ENCODE data around the gene DNAJC16.
A peak's percentile ranks its signal among the peaks of the same experiment; 100 is the strongest.
"Not testable (repeated sequence)": the region's sequence is repeated elsewhere in the genome, so short reads cannot be mapped to it uniquely, and the experiment has no call there.

The DNAJC16 gene

DNA sequence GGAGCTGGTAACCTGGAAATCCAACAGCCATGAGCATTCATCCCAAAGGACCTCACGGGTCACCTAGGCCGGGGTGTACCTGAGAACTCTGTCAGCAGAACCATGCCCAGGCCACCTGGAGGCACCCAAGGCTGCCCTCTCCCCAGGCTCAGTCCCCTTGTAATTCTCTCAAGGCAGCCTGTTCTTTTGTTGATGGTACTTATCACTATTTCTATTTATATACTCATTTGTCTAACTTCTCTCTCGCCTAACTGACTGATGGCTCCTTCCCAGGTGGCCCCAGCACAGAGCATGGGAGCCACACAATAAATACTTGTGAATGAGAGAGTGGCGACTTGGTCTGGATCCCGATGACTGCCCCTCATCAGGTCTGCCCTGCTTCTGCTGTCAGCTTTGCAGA is 19.4 kb upstream of the DNAJC16 start:
- no peak for DNase-seq (ENCODE audit: low read depth in 2 of 2)

DNA sequence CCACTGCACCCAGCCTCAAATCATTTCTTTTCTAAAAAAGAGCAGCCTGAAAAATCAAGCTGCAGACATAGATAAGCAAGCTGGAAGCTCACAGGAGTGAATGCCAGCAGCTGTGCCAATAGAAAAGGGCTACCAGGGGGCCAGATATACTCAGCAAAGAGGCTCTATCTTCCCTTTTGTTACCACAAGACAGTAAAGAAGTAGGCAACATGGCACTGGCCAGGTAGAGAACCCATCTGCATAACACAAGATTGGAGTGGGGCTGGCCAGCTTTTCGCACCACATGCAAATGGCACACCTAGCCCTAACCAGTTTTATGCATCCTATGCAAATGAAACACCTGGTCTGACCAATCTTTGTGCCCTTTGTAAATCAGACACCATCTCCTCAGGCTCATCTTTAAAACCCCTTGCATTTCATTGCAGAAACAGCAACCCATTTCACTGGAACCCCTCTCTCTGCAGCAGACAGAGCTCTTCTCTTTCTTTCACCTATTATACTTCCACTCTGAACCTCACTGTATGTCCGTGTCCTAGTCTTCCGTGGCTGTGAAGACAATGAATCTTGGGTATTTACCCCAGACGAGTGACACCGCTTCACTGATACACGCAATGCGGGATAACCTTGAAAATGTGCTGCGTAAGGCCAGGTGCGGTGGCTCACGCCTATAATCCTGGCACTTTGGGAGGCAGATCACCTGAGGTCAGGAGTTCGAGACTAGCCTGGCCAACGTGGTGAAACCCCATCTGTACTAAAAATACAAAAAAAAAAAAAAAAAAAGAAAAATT is 17.8 kb upstream of the DNAJC16 start:
- DNase-seq (ENCODE audit: low read depth in 2 of 2), result no peak

DNA sequence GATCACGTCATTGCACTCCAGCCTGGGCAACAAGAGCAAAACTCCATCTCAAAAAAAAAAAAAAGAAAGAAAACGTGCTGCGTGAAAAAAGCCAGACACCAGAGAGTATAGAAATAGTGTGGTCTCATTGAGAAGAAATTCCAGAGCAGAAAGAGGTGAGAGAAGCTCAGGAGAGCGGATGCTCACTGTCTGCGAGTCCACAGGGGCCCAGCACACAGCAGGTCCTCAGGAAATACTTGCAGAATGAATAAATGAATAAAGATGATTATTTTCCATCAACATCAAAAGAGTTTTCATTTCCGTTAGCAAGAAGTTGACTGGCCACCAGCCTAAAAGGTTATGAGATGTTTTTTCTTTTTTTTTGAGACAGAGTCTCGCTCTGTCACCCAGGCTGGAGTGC is 17.1 kb upstream of the DNAJC16 start:
- DNase-seq (ENCODE audit: low read depth in 2 of 2), result no peak

DNA sequence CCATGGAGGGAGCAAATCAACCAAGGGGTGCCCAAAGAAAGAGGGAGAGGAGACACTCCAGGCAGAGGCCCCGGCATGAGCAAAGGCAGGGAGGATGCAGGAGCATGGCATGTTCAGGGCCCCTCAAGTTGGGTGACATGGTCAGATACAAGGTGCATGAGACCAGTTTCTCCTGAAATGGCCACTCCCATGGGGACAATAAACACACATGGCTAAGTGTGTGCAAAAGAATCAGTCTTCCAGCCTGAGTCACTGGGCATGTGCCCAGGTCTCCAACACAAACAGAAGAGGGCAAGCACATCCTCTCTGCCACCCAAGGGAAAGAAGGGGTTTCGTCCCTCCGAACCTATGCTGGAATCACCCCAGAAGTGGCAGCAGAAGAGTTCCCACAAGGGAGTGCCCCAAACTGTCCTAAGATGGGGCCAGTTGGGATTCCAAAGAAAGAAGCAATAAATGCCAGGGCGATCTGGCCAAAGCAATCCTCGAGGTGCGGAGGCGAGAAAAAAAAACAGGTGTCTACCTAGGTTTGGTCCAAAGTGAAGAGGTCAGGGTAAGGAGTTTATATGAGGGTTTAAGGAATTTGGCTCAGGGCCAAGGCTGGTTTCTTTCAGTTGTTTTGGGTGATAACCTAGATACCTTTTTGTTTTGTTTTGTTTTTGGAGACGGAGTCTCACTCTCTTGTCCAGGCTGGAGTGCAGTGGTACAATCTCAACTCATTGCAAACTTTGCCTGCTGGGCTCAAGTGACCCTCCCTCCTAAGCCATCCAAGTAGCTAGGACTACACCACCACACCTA is 15.8 kb upstream of the DNAJC16 start:
- DNase-seq (ENCODE audit: low read depth in 2 of 2), result no peak

DNA sequence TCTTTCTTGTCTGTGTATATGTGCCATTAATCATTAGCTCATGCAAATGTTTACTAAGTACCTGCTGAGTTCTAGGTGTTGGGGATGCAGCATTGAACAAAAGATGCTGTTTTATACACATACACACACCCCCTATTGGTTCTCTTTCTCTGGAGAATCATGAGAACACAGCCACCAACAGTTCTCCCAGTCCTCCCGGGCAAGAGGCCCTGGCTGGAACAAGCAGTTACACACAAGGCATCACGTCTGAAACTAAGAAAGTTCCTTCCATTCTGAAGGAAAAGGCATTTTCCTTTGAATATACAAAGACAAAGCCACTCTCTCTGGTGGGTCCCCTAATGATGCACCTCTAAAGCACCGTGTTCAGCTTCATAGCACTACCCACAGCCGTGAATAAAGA is 13.5 kb upstream of the DNAJC16 start:
- no peak for DNase-seq (ENCODE audit: low read depth in 2 of 2)

DNA sequence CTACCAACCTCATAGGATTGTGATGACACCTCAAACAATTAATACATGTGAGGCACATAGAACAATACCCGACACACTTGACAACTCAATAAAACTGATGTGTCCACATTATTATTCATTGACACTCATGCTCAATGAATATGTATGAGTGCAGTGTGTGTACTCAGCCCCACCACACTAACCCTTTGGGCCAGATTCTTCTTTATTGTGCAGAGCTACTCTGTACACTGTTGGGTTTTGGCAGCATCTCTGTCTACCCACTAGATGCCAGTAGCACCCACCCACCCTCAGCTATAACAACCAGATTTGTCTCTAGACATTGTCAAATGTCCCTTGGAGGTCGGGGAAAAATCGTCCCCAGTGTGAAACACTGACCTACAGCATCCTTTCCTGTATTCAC is 12.7 kb upstream of the DNAJC16 start:
- no peak for DNase-seq (ENCODE audit: low read depth in 2 of 2)

DNA sequence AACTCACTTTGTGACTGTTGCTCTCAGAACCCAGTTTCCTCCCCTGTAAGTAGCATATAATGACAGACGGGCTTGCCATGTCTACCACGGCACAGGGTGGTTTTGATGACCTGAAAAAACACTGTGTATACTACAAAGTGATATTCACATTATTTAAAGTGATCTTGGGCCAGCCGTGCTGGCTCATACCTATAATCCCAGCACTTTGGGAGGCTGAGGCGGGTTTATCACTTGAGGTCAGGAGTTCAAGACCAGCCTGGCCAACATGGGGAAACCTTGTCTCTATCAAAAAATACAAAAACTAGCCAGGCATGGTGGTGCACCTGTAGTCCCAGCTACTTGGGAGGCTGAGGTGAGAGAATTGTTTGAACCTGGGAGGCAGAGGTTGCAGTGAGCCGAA is 12.1 kb upstream of the DNAJC16 start:
- DNase-seq (ENCODE audit: low read depth in 2 of 2), result not testable (repeated sequence)

DNA sequence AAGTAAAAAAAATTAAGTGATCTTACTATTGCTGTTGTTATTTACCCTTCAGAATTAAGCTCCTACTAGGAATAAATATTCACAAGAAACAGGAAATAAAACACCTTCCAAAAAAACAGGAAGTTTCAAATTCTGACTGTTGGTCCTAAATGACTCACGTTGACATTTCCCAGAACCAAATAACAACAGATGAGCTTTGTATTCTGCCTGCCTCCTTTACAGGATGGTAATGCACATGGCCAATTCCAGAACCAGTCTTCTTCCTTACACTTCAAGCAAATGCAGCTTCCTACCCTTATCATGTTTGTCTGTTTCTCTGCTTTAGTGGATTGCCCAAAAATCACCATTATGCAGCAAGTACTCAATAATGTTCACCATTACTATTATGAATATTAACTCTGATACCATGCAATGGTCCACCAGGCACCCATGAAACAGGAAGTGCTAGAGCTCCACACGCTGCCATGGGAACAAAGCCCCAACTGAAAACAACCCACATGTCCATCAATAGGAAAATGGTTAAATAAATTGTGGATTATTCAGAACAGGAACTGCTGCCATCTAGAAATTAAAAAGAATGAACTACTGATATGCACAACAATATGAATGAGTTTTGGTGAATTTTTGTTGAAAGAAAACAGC is 11.5 kb upstream of the DNAJC16 start:
- DNase-seq (ENCODE audit: low read depth in 2 of 2), result no peak

DNA sequence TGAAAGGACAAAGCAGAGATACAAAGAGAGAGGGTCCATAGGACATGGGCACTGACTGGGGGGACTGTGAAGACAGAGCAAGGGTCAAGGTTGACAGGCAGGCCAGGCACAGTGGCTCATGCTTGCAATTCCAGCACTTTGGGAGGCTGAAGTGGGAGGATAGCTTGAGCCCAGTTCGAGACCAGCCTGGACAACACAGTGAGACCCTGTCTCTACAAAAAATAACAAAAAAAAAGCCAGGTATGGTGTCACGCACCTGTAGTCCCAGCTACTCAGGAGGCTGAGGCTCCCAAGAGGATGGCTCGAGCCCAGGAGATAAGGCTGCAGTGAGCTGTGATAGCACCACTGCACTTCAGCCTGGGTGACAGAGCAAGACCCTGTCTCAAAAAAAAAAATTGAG is 7.0 kb upstream of the DNAJC16 start:
- no peak for DNase-seq (ENCODE audit: low read depth in 2 of 2)

DNA sequence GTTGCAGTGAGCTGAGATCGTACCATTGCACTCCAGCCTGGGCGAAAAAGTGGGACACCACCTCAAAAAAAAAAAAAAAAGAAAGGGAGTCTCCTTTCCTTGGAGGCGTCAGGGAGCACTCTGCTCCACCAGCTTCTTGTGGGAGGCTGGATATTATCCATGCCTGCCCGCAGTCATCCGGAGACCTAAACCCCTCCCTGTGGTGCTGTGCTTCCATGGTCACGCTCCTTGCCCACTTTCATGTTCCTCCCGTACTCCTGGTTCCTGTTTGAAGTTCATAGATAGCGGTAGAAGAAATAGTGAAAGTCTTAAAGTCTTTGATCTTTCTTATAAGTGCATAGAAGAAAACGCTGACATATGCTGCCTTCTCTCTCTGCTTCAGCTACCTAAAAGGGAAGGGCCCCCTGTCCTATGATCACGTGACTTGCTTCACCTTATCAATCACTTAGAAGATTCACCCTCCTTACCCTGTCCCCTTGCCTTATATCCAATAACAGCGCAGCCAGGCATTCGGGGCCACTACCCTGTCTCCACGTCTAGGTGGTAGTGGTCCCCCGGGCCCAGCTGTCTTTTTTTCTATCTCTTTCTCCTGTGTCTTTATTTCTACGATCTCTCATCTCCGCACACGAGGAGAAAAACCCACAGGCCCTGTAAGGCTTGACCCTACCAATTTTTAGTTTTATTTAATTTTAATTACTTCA is 5.3 kb upstream of the DNAJC16 start:
- not testable (repeated sequence) for DNase-seq (ENCODE audit: low read depth in 2 of 2)

DNA sequence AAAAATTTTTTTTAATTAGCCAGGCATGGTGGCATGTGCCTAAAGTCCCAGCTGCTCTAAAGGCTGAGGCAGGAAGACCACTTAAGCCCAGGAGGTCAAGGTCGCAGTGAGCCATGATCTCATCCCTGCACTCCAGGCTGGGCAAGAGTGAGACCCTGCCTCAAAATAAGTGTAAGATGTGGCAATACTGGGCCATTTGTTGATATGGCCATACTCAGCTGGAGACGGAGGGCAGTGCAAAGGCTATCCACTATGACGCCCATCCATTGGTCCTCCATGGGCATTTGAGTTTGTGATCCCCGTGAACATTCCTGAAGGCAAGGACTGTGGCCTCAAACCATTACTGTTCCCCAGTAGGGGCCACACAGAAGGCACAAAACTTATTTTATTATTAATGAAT is 4.1 kb upstream of the DNAJC16 start:
- DNase-seq (ENCODE audit: low read depth in 2 of 2), result no peak

DNA sequence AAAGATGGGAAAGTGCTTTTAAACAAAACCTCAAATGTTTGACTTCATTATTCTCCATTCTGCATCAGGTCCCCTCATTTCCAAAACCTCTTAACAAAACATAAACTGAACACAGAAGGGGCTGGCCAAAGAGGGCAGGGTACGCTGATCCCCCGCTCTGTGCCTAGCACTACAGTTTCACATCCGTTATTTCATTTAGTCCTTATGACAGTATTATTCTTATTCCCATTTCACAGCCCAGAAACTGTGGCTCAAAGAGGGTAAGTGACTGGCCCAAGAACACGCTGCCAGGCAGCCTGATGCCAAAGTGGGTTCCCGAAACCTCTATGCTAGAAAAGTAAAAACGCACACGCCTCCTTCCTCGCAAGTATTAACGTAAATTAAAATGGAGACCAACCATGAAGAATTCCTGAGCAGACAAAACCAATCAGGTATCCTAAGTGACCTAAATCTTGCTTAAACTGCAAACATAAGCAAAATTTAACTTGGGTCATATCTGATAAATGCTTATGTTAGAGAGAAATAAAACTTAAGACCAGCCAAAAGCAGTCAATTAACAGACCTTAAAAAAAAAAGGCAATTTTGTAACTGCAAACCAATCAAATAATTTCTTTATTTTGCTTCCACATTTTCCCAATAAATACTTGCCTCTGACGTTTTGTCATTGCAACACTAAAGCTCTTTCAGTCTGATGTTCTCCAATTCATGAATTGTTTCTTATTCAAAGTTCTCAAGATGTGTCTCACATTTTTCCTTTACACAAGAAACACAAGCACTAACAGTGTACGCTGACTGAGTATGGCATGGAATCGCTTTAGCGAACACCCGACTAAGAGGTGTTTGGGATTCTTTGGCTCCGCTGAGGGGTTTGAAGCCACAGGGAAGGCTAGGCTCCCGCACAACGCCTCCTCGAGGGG is 3.3 kb upstream of the DNAJC16 start:
- DNase-seq (ENCODE audit: low read depth in 2 of 2), result no peak

DNA sequence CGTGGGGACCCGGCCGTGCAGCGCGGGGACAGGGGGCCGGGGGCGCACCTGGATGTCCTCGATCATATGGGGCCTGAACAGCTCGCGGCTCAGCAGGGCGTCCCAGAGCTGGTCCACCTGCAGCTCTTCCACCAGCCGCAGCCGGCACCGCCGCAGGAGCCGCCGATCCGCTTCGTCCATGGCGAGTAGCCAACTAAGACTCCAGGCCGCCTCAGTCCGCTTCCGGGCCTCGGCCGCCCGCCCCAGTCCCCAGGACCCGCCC is 2.7 kb upstream of the DNAJC16 start, which contains the start of gene CASP9:
Gene CASP9, minus strand, starts transcription at position 195 of the 262 bp plus-strand sequence. Its CDS starts 15 bp downstream, at position 180.
- no peak for DNase-seq (ENCODE audit: low read depth in 2 of 2)

DNA sequence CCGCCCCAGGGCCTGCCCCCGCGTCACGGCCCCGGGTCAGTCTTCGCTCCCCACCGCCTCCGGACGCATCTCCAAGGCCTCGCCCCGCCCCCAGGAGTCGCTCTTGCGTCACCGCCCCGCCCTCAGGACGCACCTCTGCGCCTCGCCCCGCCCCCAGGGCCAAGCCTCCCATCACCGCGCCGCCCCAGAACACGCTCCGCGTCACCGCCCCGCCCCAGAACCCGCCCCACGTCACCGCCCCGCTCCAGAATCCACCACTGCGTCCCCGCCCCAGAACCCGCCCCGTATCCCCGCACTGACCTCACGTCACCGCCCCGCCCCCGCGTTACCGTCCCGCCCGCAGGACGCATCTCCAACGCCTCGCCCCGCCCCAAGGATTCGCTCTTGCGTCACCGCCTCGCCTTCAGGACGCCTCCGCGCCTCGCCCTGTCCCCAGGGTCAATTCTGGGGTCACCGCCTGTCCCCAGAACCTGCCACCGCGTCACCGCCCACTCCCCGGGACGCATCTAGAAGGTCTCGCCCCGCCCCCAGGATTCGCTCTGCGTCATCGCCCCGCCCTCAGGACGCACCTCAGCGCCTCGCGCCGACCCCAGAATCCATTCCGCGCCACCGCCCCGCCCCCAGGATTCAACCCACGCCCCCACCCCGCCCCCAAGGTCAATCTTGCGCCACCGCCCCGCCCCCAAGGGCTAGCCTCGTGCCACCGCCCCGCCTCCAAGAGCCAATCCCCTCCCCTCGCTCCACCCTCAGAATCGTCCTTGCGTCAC is 2.2 kb upstream of the DNAJC16 start:
- peak; percentile 100 for DNase-seq (ENCODE audit: low read depth in 2 of 2)

DNA sequence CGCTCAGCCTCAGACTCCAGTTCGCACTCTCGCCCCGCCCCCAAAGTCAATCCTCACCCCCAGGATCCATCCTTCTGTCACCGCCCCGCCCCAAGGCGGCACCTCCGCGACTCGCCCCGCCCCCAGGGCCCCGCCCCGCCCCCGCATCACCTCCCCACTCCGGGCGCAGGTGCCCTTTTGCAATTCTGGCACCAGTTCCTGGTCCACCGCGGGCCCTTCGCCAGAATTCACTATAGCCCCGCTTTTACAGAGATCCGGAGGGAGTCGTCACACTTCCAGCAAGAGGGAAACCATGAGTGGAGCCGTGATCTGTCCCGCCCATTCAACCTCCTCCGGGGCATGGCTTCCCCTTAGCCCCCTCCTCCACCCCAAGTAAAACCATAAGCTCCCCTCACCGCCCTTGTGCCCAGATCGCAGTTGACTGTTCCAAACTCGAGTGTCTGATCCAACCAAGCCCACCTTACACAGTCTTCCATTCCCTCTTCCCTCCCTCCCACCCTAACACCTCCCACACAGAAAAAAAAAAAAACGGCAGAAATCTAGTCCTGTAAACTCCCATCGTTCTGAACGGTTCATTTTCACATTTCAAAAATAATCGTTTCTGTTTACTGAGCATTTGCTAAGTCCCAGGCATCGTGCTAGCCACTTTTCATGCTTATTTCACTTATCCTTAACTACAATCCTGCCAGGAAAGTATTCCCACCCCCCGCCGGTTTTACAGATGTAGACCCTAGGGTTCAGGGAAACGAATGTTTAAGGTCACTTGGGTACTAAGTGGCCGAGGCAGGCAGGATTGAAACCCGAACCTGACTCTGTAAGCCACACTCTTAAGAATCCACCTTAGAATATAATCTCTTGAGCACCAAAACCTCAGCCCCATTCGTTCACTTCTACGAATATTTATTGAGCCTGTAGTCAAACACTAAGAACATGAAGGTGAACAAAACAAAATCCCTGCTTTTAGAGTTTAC is 1.3 kb upstream of the DNAJC16 start:
- no peak for DNase-seq (ENCODE audit: low read depth in 2 of 2)

DNA sequence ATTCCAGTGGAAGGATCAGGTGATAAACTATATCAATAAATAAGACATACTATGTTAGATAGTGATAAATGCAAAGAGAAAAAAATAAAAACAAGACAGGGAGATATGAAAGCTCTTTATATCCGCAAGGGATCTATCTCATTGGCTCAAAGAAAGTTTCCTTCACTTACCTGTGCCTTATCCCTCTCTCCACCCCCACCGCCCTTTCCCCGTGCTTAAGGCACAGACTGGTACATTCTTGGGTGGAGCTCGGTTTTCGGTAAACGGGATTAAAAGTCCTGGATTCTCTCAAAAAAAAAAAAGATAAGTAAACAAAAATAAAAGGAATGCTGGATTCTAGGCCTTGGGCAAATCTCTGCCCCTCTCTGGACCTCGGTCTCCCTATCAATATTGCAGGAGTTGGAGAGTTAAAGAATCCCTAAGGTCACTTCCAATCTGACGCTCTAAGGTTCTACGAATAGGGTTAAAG is 593 bp upstream of the DNAJC16 start:
- no peak for DNase-seq (ENCODE audit: low read depth in 2 of 2)

DNA sequence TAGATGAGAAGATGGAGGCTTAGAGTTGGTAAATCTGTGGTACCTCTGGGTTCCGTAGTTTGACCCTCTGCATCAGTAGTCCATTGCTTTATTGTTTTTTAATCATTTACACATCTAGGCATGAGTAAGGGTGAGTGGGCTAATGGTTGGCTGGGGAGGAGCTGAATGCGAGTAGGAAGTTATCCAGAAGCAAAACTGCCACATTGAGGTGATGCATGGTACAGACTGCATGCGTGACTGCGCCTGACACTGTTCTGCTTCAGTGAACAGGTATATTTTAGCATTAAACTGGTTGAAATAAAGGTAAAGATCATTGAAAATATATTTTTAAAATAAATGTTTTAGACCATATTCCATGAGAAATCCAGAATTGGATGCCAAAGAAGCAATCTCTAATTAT is 4.4 kb downstream of the DNAJC16 start:
- DNase-seq (ENCODE audit: low read depth in 2 of 2), result no peak

DNA sequence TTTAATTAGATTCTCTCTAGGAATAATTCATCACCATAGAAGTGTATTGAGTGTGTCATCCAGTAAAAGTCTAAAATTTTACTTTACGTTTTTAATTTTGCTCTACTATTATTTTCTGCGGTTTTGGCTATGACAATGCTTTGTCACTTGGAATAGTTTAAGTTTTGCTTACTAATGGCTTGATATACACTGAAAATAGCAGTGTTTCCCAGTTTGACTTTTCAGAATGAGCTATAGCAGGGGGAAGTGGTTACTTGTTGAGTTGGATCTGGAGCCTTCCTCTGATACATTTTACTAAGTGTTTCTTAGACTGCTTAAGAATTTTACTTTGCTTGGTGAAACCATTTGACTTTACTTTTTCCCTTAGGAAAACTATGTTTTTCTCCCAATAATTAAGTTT is 5.0 kb downstream of the DNAJC16 start:
- DNase-seq (ENCODE audit: low read depth in 2 of 2), result no peak

DNA sequence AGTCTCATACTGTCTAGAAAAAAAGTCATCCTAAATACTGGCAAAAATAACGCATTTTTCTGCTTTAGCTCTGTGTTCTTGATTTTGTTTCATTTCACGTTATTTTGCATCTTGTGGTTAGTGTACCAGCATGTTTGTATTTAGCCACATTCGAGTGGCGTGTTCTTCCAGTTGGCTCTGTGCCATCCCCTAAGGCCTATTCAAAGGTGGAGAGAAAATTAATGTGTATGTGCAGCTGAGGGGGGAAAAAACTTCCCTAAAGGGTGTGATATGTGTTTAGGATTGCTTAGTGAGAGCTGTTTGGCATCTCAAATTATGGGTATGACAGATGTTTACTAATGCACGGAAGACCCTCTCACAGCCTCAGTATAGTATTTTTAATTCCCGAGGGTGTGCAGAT is 12.1 kb downstream of the DNAJC16 start:
- DNase-seq (ENCODE audit: low read depth in 2 of 2), result no peak

Measured in activated CD4-positive, alpha-beta T cell treated with anti-CD3 and anti-CD28 coated beads for 24 hours (primary cell).